GM21825 (cell line): Measurements from ENCODE around the gene SLC17A4.

Experiments
- ATAC-seq: cut with Tn5 transposase; IDR thresholded peaks from one replicate; pipeline ENCODE4 v1.9.1; 2021; ENCODE audit warnings: mild to moderate bottlenecking, moderate library complexity; ENCODE audit not compliant: unreplicated experiment

The SLC17A4 gene

GRCh38 chr6:25804804-25805203 lies 50.3 kb downstream of the SLC17A4 start:
- ATAC-seq, result no peak

GRCh38 chr6:25815194-25815593 lies 60.7 kb downstream of the SLC17A4 start:
- ATAC-seq, result no peak

- ATAC-seq, result no peak
These were observed 61.7 kb downstream of the SLC17A4 start for GRCh38 chr6:25816252-25816651.

- ATAC-seq, result no peak
These were observed 66.8 kb downstream of the SLC17A4 start for GRCh38 chr6:25821341-25821740.

- no peak for ATAC-seq
These were observed 74.8 kb downstream of the SLC17A4 start for GRCh38 chr6:25829375-25829774.

DNA sequence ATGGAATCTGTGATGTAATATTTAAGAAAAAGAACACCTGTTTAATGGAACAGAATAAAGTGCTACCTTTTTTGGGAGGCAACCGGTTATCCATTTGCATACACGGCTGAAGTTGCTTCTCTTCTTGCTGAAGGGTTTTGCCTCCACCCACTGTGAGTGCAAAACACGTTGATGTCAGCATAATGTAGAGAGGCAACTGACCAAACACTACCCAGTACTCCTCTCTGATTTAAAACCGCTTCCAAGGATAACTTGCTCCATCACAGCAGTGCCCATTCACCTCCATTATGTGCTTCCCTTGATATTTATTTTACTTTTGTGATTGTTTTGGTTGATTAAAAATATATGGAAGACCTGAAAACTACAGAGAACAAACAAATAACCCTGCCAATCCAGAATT lies 75.9 kb downstream of the SLC17A4 start:
- ATAC-seq, result no peak
